ENCODE data around the gene UBE4B. TPM values are rescaled to one million over a fixed set of nuclear protein-coding genes. Genes with fewer than 3 reads are reported as not detected.

Gene UBE4B
- total RNA-seq, 1 donor, result 73.1 TPM

- H3K79me2 ChIP-seq (ENCODE audit: insufficient read depth, low read length), result peaks cover 63% of the 10 kb centered on the region
- no peak overlapping the region for H3K4me3 ChIP-seq (ENCODE audit: insufficient read depth, low read length)
- TF ChIP-seq CTCF (IDR thresholded peaks at IDR 0.05; ENCODE audit: extremely low read depth, low read depth, low read length), result no peak
- H3K4me2 ChIP-seq (ENCODE audit: insufficient read depth, low read length), result no peak overlapping the region
- no peak for DNase-seq (ENCODE audit: insufficient read length, low spot score, missing footprints)
- H3K27ac ChIP-seq (ENCODE audit: low read depth, low read length), result no peak overlapping the region
- H3K9me3 ChIP-seq (ENCODE audit: low read depth, low read length), result no peaks in the 10 kb centered on the region
- H3K27me3 ChIP-seq (ENCODE audit: insufficient read depth, low read length), result no peaks in the 10 kb centered on the region
- H3K36me3 ChIP-seq (ENCODE audit: insufficient read depth, low read length), result no peaks in the 10 kb centered on the region
- H4K20me1 ChIP-seq (ENCODE audit: insufficient read depth, low read length), result peaks cover 15% of the 10 kb centered on the region
- no peak overlapping the region for H2AFZ ChIP-seq (ENCODE audit: low read length)
- peaks cover 22% of the 10 kb centered on the region for H3K4me1 ChIP-seq (ENCODE audit: insufficient read depth, low read length)
Measured at GRCh38 chr1:10063878-10064277, 31.1 kb downstream of the UBE4B start.

GRCh38 chr1:10064416-10065343, 31.9 kb downstream of the UBE4B start:
- TF ChIP-seq CTCF (IDR thresholded peaks at IDR 0.05; ENCODE audit: extremely low read depth, low read depth, low read length), result no peak
- Histone ChIP-seq H4K20me1 (ENCODE audit: insufficient read depth, low read length) (peaks cover 10% of the 10 kb centered on the region), H3K4me2 (ENCODE audit: insufficient read depth, low read length) (no peak overlapping the region), H3K79me2 (ENCODE audit: insufficient read depth, low read length) (peaks cover 63% of the 10 kb centered on the region), H3K4me1 (ENCODE audit: insufficient read depth, low read length) (peaks cover 22% of the 10 kb centered on the region), H3K27me3 (ENCODE audit: insufficient read depth, low read length) (no peaks in the 10 kb centered on the region), H3K9me3 (ENCODE audit: low read depth, low read length) (no peaks in the 10 kb centered on the region), H3K27ac (ENCODE audit: low read depth, low read length) (peak overlapping the region; percentile 7), H3K4me3 (ENCODE audit: insufficient read depth, low read length) (no peak overlapping the region), H3K36me3 (ENCODE audit: insufficient read depth, low read length) (no peaks in the 10 kb centered on the region), H2AFZ (ENCODE audit: low read length) (no peak overlapping the region)
- no peak for DNase-seq (ENCODE audit: insufficient read length, low spot score, missing footprints)

GRCh38 chr1:10065344-10065685, 32.6 kb downstream of the UBE4B start:
- peaks cover 24% of the 10 kb centered on the region for H3K4me1 ChIP-seq (ENCODE audit: insufficient read depth, low read length)
- no peak for DNase-seq (ENCODE audit: insufficient read length, low spot score, missing footprints)
- H3K27me3 ChIP-seq (ENCODE audit: insufficient read depth, low read length), result no peaks in the 10 kb centered on the region
- no peak for TF ChIP-seq CTCF (IDR thresholded peaks at IDR 0.05; ENCODE audit: extremely low read depth, low read depth, low read length)
- peaks cover 4% of the 10 kb centered on the region for H4K20me1 ChIP-seq (ENCODE audit: insufficient read depth, low read length)
- no peak overlapping the region for H2AFZ ChIP-seq (ENCODE audit: low read length)
- peaks cover 59% of the 10 kb centered on the region for H3K79me2 ChIP-seq (ENCODE audit: insufficient read depth, low read length)
- peak overlapping the region; percentile 7 for H3K27ac ChIP-seq (ENCODE audit: low read depth, low read length)
- no peaks in the 10 kb centered on the region for H3K36me3 ChIP-seq (ENCODE audit: insufficient read depth, low read length)
- H3K4me3 ChIP-seq (ENCODE audit: insufficient read depth, low read length), result no peak overlapping the region
- no peak overlapping the region for H3K4me2 ChIP-seq (ENCODE audit: insufficient read depth, low read length)
- no peaks in the 10 kb centered on the region for H3K9me3 ChIP-seq (ENCODE audit: low read depth, low read length)

- peaks cover 54% of the 10 kb centered on the region for H3K79me2 ChIP-seq (ENCODE audit: insufficient read depth, low read length)
- peak overlapping the region; percentile 91 for H3K27ac ChIP-seq (ENCODE audit: low read depth, low read length)
- H3K4me1 ChIP-seq (ENCODE audit: insufficient read depth, low read length), result peaks cover 24% of the 10 kb centered on the region
- no peaks in the 10 kb centered on the region for H3K9me3 ChIP-seq (ENCODE audit: low read depth, low read length)
- H2AFZ ChIP-seq (ENCODE audit: low read length), result no peak overlapping the region
- no peak overlapping the region for H3K4me2 ChIP-seq (ENCODE audit: insufficient read depth, low read length)
- no peak for DNase-seq (ENCODE audit: insufficient read length, low spot score, missing footprints)
- H3K27me3 ChIP-seq (ENCODE audit: insufficient read depth, low read length), result no peaks in the 10 kb centered on the region
- no peaks in the 10 kb centered on the region for H3K36me3 ChIP-seq (ENCODE audit: insufficient read depth, low read length)
- TF ChIP-seq CTCF (IDR thresholded peaks at IDR 0.05; ENCODE audit: extremely low read depth, low read depth, low read length), result no peak
- no peak overlapping the region for H3K4me3 ChIP-seq (ENCODE audit: insufficient read depth, low read length)
- H4K20me1 ChIP-seq (ENCODE audit: insufficient read depth, low read length), result peaks cover 3% of the 10 kb centered on the region
Measured at GRCh38 chr1:10065760-10066159, 33.0 kb downstream of the UBE4B start.

Measured in osteoblast (primary cell).